ENCODE data around the gene KCTD19. TPM values are rescaled to one million over a fixed set of nuclear protein-coding genes. Genes with fewer than 3 reads are reported as not detected.
"Not testable (repeated sequence)": the region's sequence is repeated elsewhere in the genome, so short reads cannot be mapped to it uniquely, and the experiment has no call there.

The KCTD19 gene
- total RNA-seq, 2 experiments from 2014 or later = not detected

DNA sequence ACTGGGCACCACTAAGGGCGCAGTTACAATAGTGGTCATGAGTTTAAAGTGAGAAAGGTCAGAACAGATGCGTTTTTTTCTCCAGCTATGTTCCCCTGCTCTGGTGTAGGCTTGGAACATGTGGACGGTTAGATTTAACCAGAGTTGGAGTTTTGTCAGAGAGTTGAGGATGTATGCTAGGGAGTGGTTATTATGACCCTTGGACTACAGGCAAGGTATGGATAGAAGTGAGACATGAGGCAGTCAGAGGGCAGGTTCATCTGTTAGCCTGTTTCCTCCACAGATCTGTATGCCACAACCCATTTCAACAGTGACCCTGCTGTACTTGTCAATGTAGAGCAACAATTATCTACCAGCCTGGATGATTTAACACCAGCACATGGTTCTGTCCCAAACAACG lies 44.1 kb upstream of the KCTD19 start:
- DNase-seq (no peak), ATAC-seq (ENCODE audit: poor library complexity) (no peak)
- H3K4me1 ChIP-seq (ENCODE audit: insufficient read depth, low read length) = no peaks in the 10 kb centered on the region
- TF ChIP-seq, protein P1, sequence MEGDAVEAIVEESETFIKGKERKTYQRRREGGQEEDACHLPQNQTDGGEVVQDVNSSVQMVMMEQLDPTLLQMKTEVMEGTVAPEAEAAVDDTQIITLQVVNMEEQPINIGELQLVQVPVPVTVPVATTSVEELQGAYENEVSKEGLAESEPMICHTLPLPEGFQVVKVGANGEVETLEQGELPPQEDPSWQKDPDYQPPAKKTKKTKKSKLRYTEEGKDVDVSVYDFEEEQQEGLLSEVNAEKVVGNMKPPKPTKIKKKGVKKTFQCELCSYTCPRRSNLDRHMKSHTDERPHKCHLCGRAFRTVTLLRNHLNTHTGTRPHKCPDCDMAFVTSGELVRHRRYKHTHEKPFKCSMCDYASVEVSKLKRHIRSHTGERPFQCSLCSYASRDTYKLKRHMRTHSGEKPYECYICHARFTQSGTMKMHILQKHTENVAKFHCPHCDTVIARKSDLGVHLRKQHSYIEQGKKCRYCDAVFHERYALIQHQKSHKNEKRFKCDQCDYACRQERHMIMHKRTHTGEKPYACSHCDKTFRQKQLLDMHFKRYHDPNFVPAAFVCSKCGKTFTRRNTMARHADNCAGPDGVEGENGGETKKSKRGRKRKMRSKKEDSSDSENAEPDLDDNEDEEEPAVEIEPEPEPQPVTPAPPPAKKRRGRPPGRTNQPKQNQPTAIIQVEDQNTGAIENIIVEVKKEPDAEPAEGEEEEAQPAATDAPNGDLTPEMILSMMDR (IDR thresholded peaks at IDR 0.05) = no peak
- no peak overlapping the region for H3K27ac Mint-ChIP-seq
- CTCF ChIA-PET = no interaction called here
- intact Hi-C loops (cut with DNase I, micrococcal nuclease) = no loop called here
- no peaks in the 10 kb centered on the region for H3K9me3 Mint-ChIP-seq
- POLR2A ChIA-PET = no interaction called here
- no peak overlapping the region for H3K27ac ChIP-seq (ENCODE audit: low read depth in 1 of 2, low read length in 2 of 2)
- no peaks in the 10 kb centered on the region for H3K27me3 ChIP-seq (ENCODE audit: control insufficient read depth in 1 of 2, insufficient read depth in 2 of 2, low read length in 2 of 2)
- no peaks in the 10 kb centered on the region for H3K36me3 ChIP-seq (ENCODE audit: insufficient read depth, low read length)
- no peak overlapping the region for H3K4me3 ChIP-seq (ENCODE audit: low read length)
- H3K4me3 Mint-ChIP-seq = no peak overlapping the region
- H3K36me3 Mint-ChIP-seq (ENCODE audit: low read depth) = no peaks in the 10 kb centered on the region
- H3K27me3 Mint-ChIP-seq = peaks cover 14% of the 10 kb centered on the region
- H3K4me1 Mint-ChIP-seq (ENCODE audit: low read depth) = no peaks in the 10 kb centered on the region
- H3K9me3 ChIP-seq (ENCODE audit: control insufficient read depth in 1 of 2, insufficient read depth in 1 of 2, low read length in 2 of 2) = no peaks in the 10 kb centered on the region

- H3K4me1 Mint-ChIP-seq (ENCODE audit: low read depth) = peaks cover 16% of the 10 kb centered on the region
- H3K4me1 ChIP-seq (ENCODE audit: insufficient read depth, low read length) = no peaks in the 10 kb centered on the region
- no peaks in the 10 kb centered on the region for H3K9me3 Mint-ChIP-seq
- no peak overlapping the region for H3K4me3 ChIP-seq (ENCODE audit: low read length)
- no peaks in the 10 kb centered on the region for H3K27me3 Mint-ChIP-seq
- H3K4me3 Mint-ChIP-seq = no peak overlapping the region
- peak overlapping the region in 1 of 2 donors; percentile 4 for H3K27ac ChIP-seq (ENCODE audit: low read depth in 1 of 2, low read length in 2 of 2)
- ChIA-PET POLR2A (interaction anchor here (0.8 kb wide), 1 partner anchor 8 kb away, joined by 3 read pairs; no protein-coding TSS in a partner anchor), CTCF (interaction anchor here (0.5 kb wide), 1 partner anchor 9 kb away, joined by 5 read pairs; no protein-coding TSS in a partner anchor)
- no peaks in the 10 kb centered on the region for H3K36me3 Mint-ChIP-seq (ENCODE audit: low read depth)
- H3K9me3 ChIP-seq (ENCODE audit: control insufficient read depth in 1 of 2, insufficient read depth in 1 of 2, low read length in 2 of 2) = no peaks in the 10 kb centered on the region
- intact Hi-C loops (cut with DNase I, micrococcal nuclease) = no loop called here
- peak in 1 of 14 experiments; percentile 5 for DNase-seq
- no peaks in the 10 kb centered on the region for H3K27me3 ChIP-seq (ENCODE audit: control insufficient read depth in 1 of 2, insufficient read depth in 2 of 2, low read length in 2 of 2)
- H3K27ac Mint-ChIP-seq = peak overlapping the region; percentile 25
- no peaks in the 10 kb centered on the region for H3K36me3 ChIP-seq (ENCODE audit: insufficient read depth, low read length)
- TF ChIP-seq, protein P1 (IDR thresholded peaks at IDR 0.05) = no peak
- no peak for ATAC-seq (ENCODE audit: poor library complexity)
Measured at GRCh38 chr16:67364600-67365235, 38.2 kb upstream of the KCTD19 start.

GRCh38 chr16:67361038-67361437 lies 34.5 kb upstream of the KCTD19 start:
- H3K27ac ChIP-seq (ENCODE audit: low read depth in 1 of 2, low read length in 2 of 2) = no peak overlapping the region
- H3K36me3 Mint-ChIP-seq (ENCODE audit: low read depth) = no peaks in the 10 kb centered on the region
- peaks cover 14% of the 10 kb centered on the region for H3K27me3 Mint-ChIP-seq
- H3K4me1 ChIP-seq (ENCODE audit: insufficient read depth, low read length) = no peaks in the 10 kb centered on the region
- ATAC-seq (ENCODE audit: poor library complexity) (no peak), DNase-seq (no peak)
- H3K4me3 Mint-ChIP-seq = no peak overlapping the region
- intact Hi-C loops (cut with DNase I, micrococcal nuclease) = no loop called here
- ChIA-PET POLR2A (no interaction called here), CTCF (no interaction called here)
- H3K4me3 ChIP-seq (ENCODE audit: low read length) = no peak overlapping the region
- H3K9me3 Mint-ChIP-seq = no peaks in the 10 kb centered on the region
- H3K27ac Mint-ChIP-seq = no peak overlapping the region
- no peaks in the 10 kb centered on the region for H3K36me3 ChIP-seq (ENCODE audit: insufficient read depth, low read length)
- no peaks in the 10 kb centered on the region for H3K27me3 ChIP-seq (ENCODE audit: control insufficient read depth in 1 of 2, insufficient read depth in 2 of 2, low read length in 2 of 2)
- TF ChIP-seq, protein P1 (IDR thresholded peaks at IDR 0.05) = no peak
- H3K9me3 ChIP-seq (ENCODE audit: control insufficient read depth in 1 of 2, insufficient read depth in 1 of 2, low read length in 2 of 2) = no peaks in the 10 kb centered on the region
- H3K4me1 Mint-ChIP-seq (ENCODE audit: low read depth) = peaks cover 16% of the 10 kb centered on the region

DNA sequence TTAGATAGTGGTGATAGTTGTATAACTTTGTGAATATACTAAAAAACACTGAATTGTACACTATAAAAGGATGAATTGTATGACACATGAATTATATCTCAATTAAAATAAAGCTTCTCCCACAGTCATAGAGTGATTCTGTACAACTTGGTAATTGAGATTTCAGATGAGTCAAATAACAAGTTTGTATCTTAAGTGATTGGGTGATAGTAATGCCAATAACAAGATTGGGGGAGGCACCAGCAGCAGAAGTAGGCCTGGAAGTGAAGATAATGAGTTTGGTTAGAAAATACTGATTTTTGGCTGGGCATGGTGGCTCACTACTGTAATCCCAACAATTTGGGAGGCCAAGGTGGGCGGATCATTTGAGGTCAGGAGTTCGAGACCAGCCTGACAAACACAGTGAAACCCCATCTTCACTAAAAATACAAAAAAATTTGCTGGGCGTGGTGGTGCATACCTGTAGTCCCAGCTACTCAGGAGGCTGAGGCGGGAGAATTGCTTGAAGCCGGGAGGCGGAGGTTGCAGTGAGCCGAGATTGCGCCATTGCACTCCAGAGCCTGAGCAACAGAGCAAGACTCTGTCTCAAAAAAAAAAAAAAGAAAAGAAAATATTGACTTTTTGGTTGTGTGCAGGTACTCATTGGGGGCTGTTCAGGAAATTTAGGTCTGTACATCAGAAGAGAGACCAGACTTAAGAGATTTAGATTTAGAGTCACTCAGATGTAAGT lies 33.2 kb upstream of the KCTD19 start:
- H3K4me1 Mint-ChIP-seq (ENCODE audit: low read depth); CTCF ChIA-PET; H3K4me3 Mint-ChIP-seq; ATAC-seq (ENCODE audit: poor library complexity); POLR2A ChIA-PET; H3K27me3 ChIP-seq (ENCODE audit: control insufficient read depth in 1 of 2, insufficient read depth in 2 of 2, low read length in 2 of 2); DNase-seq; H3K27ac ChIP-seq (ENCODE audit: low read depth in 1 of 2, low read length in 2 of 2); H3K36me3 ChIP-seq (ENCODE audit: insufficient read depth, low read length); H3K4me1 ChIP-seq (ENCODE audit: insufficient read depth, low read length); intact Hi-C loops (cut with DNase I, micrococcal nuclease); H3K9me3 Mint-ChIP-seq; H3K27ac Mint-ChIP-seq; H3K4me3 ChIP-seq (ENCODE audit: low read length); H3K36me3 Mint-ChIP-seq (ENCODE audit: low read depth); H3K9me3 ChIP-seq (ENCODE audit: control insufficient read depth in 1 of 2, insufficient read depth in 1 of 2, low read length in 2 of 2): not testable (repeated sequence)
- peaks cover 14% of the 10 kb centered on the region for H3K27me3 Mint-ChIP-seq

Measured in CD4-positive, alpha-beta T cell (primary cell).